ENCODE data around the gene ZNRF1.

Gene ZNRF1

DNA sequence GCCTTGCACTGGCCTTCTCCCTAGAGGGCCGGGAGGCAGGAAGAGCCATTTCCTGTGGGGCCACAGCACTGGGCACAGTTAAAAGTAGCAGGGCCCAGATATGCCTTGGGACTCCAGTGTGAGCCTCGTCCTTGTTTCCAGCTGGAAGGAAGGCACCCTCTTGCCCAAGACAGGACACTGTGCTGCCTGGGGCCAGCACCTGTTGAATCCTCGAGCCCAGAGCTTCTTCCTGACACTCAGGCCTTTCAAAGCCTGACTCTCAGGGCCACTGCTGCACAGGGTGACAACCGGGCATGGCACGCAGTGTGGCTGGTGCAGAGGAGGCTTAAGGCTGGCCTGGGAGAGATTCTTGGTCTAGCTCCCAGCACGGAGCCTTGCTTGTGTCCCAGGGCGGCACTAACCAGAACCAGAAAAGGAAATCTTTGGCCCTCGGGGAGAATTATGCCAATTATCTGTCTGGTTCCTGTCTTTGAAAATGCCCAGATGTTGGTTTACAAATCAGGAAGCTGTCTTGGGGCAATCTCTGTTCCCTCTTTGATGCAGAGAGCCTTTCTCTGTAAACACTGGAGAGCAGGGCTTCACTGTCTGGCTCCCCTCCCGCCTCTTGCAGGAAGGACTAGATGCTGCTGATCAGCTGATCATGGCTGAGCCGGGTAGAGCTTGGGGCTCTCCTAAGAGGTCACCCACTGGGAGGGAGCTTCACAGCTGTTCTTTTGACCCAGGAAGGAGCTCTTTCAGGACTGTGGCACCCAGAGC lies 106.7 kb downstream of the ZNRF1 start:
- TF ChIP-seq, protein P1, sequence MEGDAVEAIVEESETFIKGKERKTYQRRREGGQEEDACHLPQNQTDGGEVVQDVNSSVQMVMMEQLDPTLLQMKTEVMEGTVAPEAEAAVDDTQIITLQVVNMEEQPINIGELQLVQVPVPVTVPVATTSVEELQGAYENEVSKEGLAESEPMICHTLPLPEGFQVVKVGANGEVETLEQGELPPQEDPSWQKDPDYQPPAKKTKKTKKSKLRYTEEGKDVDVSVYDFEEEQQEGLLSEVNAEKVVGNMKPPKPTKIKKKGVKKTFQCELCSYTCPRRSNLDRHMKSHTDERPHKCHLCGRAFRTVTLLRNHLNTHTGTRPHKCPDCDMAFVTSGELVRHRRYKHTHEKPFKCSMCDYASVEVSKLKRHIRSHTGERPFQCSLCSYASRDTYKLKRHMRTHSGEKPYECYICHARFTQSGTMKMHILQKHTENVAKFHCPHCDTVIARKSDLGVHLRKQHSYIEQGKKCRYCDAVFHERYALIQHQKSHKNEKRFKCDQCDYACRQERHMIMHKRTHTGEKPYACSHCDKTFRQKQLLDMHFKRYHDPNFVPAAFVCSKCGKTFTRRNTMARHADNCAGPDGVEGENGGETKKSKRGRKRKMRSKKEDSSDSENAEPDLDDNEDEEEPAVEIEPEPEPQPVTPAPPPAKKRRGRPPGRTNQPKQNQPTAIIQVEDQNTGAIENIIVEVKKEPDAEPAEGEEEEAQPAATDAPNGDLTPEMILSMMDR (IDR thresholded peaks at IDR 0.05; ENCODE audit: insufficient read depth, missing control alignments) = no peak
- FAIRE-seq (no peak), DNase-seq (ENCODE audit: insufficient read length, low spot score) (no peak)

- FAIRE-seq = no peak
These were observed 107.8 kb downstream of the ZNRF1 start for GRCh38 chr16:75106351-75107274.

GRCh38 chr16:75107505-75107904 lies 108.7 kb downstream of the ZNRF1 start:
- DNase-seq (ENCODE audit: insufficient read length, low spot score) = no peak
- no peak for FAIRE-seq
- TF ChIP-seq, protein P1 (IDR thresholded peaks at IDR 0.05; ENCODE audit: insufficient read depth, missing control alignments) = no peak

More at GRCh38 chr16:75106351-75107274, 107.8 kb downstream of the ZNRF1 start:
- DNase-seq (ENCODE audit: insufficient read length, low spot score) = no peak
- TF ChIP-seq, protein P1 (IDR thresholded peaks at IDR 0.05; ENCODE audit: insufficient read depth, missing control alignments) = no peak

DNA sequence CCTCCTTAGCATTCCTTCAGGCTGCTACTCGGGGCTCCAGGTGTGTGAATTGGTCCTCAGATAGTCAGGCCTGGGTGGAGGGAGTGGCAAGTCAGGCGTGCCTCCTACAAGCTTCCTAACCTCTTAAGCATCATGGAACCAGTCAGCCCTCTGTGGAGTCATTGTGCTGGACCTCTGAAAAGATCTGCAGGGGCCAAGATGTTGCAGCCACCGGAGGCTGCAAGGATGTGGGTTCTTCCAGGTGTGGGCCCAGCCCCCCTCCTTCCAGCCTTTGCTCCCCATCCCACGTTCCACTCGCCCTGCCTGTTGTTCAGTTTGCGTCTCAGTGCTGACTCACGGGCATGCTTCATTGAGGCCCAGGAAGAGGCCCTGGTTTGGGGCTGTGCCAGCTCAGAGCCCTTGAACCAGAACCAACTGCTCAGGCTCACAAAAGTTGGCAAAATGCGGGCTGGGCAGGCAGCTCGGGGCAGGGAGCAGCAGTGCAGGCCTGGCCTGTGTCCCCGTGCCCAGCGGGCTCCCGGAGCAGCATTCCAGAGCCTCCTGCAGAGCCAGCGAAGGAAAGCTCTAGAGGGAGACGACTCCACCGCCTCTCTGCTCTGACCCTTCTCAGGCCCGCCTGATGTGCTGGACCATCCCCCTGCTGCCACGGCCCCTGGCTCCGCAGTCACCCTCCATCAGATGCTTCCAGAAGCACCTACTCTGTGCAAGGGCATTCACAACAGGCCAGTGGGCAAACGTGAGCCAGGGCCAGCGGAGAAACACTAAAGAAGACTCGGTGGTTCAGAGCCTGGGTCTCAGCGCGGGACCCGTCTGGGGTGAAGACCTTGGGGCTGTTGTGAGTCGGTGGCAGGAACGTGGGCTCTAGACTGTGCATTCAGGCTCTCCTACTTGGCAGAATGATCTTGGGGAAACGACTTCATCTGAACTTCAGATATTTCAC lies 110.2 kb downstream of the ZNRF1 start:
- TF ChIP-seq, protein P1 (IDR thresholded peaks at IDR 0.05; ENCODE audit: insufficient read depth, missing control alignments) = no peak
- DNase-seq (ENCODE audit: insufficient read length, low spot score) (no peak), FAIRE-seq (no peak)

DNA sequence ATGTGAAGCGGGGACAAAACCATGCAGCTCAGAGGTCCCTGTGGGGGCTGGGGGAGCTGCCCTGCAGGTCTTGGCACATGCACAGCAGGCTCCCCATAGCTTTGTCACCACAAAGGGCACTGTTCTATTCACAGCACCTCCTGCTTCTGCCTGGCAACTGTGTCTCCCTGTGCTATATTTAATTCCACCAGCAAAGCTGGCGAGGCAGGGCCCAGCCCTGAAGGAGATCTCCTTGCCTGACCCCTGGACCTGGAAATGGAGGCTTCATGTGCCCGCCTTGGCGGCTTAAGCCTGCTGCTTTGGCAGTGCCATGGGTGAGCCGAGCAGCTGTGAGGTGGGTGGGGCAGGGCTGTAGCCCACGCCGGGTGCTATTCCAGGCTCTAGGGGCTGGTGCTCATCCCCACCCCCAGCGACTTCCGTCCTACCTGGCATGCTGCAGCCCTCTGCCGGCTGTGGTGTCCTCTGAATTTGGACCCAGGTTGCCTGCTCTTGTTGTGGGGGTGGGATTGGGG lies 111.0 kb downstream of the ZNRF1 start:
- no peak for DNase-seq (ENCODE audit: insufficient read length, low spot score)
- FAIRE-seq = no peak
- TF ChIP-seq, protein P1 (IDR thresholded peaks at IDR 0.05; ENCODE audit: insufficient read depth, missing control alignments) = no peak

- DNase-seq (ENCODE audit: insufficient read length, low spot score) (peak; percentile 51), FAIRE-seq (no peak)
- TF ChIP-seq, protein P1 (IDR thresholded peaks at IDR 0.05; ENCODE audit: insufficient read depth, missing control alignments) = peak; percentile 78
These were observed 112.1 kb downstream of the ZNRF1 start for GRCh38 chr16:75110637-75111513.
